ENCODE measurements around the gene GPR137C.

Gene GPR137C

DNA sequence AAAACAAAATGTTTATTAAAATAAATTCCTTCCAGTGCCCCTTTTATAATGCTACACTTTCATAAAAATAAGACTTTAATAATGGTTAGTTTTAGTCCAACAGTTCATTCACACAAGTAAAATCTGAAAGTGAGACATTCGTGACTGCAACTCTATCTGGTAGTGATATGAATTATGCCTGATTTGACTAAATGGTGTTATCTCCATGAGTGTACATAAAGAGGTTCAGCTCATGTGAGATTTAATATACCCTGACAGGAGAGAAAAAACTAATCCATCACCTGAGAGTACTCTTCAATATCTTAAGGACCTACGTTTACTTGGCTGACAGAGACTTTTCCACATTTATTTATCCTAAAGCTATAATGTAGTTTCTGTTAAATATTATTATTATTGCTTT lies 108.7 kb downstream of the GPR137C start:
- in situ Hi-C loops (cut with MboI; ENCODE audit: low sequenced_read_pairs), result no loop called here

DNA sequence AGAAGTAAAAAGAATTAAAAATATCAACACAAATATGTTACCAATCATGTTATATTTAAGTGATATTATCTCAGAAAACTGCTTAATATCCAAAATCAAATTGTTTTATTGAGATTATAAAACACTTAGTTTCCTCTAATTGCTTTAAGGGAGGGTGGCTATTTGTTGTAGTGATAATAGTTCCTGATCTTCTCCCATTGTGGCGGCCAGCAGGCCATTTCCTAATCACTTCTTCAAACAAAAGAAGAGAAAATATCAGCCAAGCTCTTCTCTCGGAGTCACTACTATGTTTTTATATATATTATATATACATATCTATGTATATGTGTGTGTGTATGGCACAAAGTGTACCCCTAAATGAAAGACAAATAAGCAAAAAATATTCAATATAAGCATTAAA lies 111.2 kb downstream of the GPR137C start:
- in situ Hi-C loops (cut with MboI; ENCODE audit: low sequenced_read_pairs), result no loop called here

DNA sequence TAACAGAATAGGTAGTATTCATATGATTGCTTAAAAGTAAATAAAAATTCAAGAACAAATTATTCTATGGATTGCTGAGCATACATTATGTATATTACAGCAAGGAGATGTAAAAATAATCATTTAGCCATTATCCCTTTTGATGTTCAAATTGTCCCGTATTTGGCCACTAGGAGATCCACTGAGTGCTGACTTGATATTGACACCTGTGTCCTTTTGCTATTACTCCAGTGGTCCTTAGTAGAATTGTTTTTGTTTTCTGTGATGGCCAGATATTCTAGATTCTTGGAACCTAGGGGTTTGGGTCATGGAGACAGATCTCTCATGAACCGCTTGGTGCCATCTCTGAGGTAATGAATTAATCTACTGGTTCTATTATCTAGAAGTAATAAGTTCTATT lies 126.0 kb downstream of the GPR137C start:
- in situ Hi-C loops (cut with MboI; ENCODE audit: low sequenced_read_pairs), result no loop called here

DNA sequence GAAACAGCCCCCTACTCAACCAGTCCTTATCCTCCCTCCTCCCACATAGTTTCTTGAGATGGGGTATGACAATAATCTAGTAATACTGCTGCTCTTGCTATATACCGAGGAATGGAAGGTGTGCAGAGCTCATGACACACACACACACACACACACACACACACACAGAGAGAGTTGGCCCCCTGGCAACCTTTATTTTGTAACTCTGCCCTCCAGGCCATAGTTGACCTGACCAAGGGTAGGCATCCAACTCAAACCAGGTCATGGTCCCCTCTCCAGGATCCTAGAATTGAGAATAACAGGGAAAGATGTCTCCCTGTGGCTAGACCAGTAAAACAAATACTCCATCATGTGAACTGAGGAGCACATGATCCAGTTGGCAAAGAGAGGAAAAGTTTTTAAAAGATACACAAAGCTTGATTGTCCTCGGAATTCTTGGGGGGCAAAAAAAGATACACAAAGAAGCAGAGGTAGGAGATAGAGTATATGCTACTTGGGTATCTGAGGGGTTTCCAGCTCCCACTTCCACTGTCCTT lies 131.4 kb downstream of the GPR137C start:
- in situ Hi-C loops (cut with MboI; ENCODE audit: low sequenced_read_pairs), result no loop called here

DNA sequence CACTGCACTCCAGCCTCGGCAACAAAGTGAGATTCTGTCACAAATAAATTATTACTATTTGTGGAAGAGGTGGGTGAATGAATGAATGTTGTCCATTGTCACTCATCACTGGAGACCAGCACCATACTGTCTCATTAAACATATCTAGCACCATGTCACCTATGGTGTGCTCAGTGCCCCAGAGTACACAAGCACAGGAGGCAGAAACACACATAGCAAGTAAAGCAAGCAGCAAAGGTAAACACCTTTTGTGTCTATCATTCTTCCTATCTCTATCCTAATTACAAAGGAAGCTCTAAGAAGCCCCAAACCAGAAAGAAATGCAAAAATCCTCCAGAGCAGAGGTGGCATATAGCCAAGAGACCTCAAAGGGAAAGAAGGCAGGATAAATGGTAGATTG lies 133.5 kb downstream of the GPR137C start:
- in situ Hi-C loops (cut with MboI; ENCODE audit: low sequenced_read_pairs), result no loop called here

Data from HL-60/S4 treated with retinoic acid at 250 ng/mL for 4 days and 3 days (cell line).